Esophagus squamous epithelium (tissue), 4 donors: ENCODE measurements around the gene CLMP.

Experiments
- CTCF ChIP-seq, 6 experiments: fragments of 450-650 bp in 4 of 6; fragments of 200-600 bp in 2 of 6; sonication (generic) in 2 of 6; IDR thresholded peaks; one replicate each; pipeline ENCODE4 v1.5.1; 2016 to 2019; ENCODE audit warnings: antibody characterized with exemption in 6 of 6, mild to moderate bottlenecking in 4 of 6, moderate library complexity in 4 of 6
- POLR2A ChIP-seq, 4 donors: fragments of 450-650 bp; IDR thresholded peaks; one replicate each; pipeline ENCODE4 v1.6.1; 2017; ENCODE audit warnings: antibody characterized with exemption in 4 of 4, mild to moderate bottlenecking in 4 of 4, moderate library complexity in 3 of 4

- no peak for TF ChIP-seq CTCF (IDR thresholded peaks at IDR 0.05)
- no peak for TF ChIP-seq POLR2A (IDR thresholded peaks at IDR 0.05)
Observed at GRCh38 chr11:123221584-123221983, 26.5 kb upstream of the CLMP start.
